ENCODE measurements around the gene CELSR2.

Gene CELSR2

DNA sequence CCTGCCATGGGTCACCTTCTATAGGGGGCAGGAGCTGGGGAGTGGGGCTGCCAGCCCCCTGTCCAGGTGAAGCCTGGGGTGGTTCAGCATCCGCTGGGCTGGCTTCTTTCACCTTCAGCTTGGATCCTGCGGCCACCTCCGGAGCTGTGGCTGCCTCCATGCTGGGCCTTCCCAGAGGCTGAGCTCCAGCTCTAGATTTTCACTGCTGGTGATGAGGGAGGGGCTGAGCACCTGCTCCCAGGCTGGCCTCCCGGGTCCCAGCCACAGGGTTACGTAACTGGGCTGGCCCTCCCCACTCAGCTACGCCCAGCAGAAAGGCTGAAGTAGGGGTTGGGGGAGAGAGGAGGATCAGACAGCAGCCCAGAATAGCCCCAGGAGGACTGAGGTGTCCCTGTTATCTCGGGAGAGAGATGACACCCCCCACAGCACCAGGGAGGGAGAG is 57.5 kb downstream of the CELSR2 start, which contains the start of gene MYBPHL:
Gene MYBPHL, minus strand, starts transcription at position 180 of the 442 bp plus-strand sequence. Its CDS starts 20 bp downstream, at position 160.
- no peak for DNase-seq (ENCODE audit: low spot score)

DNA sequence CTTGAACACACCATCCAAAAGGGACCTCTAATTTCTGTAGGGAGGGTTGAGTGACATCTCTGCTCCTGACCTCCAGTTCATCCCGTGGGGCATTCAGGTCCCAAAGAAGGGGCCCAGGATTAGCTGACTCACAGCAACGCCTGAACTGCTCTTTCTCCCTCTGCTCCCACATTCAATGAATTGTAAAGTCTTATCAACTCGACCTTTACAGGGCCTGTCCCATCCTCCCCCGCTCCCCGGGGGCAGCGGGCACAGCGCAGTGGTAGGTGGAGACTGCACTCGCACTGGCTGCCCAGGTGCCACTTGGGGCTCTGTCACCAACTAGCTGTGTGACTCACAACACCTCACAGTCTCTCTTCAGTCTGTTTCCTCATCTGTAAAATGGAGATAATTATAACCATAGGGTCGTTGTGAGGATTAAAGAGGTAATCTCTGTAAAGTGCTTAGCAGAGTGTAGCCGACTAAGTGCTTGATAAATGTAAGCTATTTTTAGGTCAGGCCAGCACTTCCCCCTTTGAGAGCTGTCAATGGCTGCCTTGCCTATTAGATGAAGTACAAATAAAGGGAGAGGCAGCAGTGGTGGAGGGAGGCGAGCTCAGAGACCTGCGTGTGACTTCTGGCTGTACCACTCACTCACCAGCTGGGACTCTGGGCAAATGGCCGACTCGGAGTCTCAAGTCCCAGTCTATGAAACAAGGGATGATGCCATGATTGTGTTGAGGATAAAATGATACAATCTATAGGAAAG is 58.1 kb downstream of the CELSR2 start:
- DNase-seq (ENCODE audit: low spot score) = peak; percentile 75

DNA sequence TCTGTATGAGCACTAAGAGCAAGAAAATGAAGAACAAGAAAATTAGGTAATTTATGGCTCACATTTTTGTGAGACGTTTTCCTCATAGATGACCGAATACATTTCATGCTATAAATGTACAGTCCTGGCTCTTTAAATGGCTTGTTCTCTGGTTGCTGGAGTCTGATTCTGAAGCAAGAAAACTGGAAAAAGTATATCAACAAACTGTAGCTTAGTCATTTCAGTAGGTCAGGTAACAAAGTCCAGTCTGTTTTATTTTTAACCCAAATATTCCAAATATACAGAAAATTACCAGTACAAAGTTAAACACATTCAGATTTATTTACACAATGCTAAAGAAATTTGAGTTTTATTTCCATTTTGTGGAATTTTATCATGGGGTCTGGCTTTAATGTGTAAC is 60.0 kb downstream of the CELSR2 start:
- no peak for DNase-seq (ENCODE audit: low spot score)

DNA sequence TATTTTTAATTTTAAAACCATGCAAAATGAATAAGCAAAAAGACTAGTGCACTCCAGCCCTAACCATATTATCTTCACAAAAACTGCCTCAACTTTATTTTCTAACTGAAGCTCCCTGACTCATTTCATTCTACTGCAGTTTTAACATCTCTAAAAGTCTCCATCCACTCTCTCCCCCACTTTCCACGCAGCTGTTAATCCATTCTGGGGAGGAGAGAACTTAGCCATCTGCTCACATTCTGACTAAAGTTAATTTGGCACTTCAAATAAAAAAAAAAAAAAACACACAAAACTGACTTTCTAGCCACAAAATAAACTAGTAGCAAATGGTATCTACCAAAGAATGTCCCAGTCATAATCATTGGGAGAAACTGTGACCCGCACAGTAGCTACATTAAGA is 62.9 kb downstream of the CELSR2 start:
- DNase-seq (ENCODE audit: low spot score) = no peak

DNA sequence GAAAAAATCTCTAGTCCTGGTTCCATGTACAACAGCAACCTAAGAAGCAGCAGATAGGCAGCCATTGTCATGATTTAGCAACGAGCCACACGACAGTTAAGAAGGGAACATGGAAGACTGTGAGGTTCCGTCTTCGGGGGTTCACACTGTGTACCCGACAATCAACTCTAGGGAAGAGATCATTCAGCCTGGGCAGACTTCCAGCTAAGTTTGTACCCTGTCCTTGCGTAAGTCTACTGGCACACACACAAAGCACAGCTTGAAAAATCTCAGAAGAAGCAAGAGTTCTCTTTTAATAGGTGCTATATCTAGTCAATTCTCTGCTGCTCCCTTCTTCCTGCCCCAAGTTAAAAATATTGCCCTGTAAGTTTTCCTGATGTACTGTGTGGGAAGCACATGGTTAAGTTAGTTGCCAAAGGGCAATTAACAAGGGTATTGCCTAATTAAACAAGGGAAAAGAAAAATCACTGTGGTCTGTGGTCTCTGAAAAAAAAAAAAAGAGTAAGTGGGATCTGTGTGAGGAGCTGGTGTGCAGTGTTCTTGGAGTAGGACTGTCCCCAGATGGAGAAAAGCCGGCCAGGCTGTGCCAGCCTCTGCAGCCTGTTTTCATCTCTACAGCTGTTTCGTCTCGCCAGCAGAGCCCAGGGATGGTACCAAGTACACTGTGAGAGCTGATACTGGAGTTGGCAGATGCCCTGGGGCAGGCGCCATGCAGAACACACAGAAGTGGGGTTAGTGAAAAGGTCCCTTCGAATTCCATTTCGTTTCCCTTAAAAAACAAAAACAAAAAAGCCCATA is 63.8 kb downstream of the CELSR2 start:
- peak; percentile 93 for DNase-seq (ENCODE audit: low spot score)

DNA sequence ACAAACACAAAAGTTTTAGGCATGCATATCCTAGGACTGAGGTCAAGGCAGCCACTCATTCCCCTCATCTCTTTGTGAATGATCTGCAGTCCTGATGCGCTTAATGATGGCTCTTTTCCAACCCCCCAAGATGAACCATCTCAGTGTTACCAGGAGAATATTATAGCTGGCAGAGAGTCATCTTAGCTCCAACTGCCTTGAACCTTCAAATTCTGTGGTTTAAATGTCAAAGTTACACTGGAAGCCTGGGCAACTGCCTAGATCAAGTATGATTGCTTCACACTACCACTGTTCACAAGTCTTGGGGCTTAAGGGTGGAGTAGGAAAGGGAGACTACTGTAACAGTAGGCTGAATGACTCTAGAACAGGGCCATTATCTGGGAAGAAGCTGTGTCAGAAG is 65.5 kb downstream of the CELSR2 start:
- no peak for DNase-seq (ENCODE audit: low spot score)

DNA sequence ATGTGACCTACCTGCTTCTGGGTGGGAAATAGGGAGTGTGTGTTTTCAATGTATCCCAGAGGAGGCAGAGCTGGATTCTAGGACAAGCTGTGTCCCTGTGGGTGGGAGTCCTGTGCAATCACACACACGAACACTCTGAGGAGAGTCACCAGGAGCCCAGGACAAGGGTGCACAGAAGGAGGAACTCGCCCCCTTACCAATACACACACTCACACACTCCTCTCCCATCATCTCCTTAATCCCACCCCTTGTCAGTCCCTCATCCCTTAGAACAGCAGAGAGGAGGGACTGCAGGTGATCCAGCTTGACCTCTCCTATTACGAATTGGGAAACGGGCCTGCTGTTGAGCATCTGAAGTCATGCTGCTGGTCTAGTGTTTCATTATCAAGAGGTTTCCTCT is 65.9 kb downstream of the CELSR2 start:
- no peak for DNase-seq (ENCODE audit: low spot score)

DNA sequence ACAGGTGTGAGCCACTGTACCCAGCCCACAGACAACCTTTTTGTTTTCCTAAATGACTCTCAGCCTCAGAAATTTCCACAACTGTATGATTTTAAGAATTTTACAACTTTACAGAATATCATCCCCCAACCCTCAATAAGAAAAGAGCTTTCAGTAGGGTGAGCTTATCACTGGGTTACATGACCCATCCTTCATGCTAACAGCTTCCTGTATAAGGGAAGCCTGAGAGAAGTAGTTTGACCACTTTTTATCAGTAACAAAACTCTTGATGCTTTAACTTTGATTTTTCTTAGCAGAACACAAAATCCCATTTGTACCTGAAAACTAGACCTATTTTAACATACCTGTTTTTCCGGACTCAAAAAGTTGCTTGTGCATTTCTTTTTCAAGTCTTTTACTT is 67.2 kb downstream of the CELSR2 start:
- no peak for DNase-seq (ENCODE audit: low spot score)

DNA sequence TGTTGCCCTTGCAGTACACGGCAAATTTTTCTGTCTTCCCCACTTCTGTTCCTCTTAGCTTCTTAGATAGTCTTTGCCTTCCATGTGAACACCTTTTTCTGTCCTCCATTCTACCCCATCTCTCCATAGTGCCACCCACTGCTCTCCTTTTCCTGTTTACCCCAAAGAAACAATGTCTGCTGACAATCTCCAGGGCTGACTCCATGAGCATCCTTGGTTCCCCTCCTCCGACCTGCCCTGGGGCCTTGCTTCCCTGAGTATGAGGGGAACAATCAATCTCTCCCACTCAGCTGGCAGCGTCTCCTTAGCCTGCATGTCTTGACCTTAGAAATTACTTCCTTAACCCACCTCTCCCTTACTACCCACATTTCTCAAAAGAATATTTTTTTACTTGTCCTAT is 69.8 kb downstream of the CELSR2 start:
- DNase-seq (ENCODE audit: low spot score) = no peak

DNA sequence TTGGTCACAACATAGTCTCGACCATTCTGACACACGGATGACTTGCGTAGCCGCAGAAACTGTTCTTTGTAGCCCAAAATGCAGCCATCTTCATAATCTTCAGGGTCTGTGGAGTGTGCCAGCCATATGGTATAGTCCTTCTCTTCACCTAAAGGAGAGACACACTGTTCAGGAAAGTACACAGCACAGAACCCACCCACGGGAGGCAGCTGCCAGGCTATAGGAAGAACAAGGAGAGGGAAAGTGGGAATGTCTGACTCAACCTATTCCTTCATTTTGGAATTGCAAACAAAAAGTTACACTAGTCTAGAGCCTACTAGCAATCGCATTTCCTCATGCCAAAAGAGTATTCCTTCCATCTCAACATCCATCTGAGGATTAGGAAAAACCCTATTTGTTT is 73.6 kb downstream of the CELSR2 start:
- no peak for DNase-seq (ENCODE audit: low spot score)
